ENCODE results near the gene KRT36. TPM values are rescaled to one million over a fixed set of nuclear protein-coding genes. Genes with fewer than 3 reads are reported as not detected.

The KRT36 gene
- total and polyA plus RNA-seq, 10 of the 15 experiments (the other 5 are each of a cell fraction or from before 2014, with no cell fraction given), result not detected

- no TSS peak for BruUV-seq (replicated peaks)
- CTCF ChIA-PET, result no interaction called here
Observed at GRCh38 chr17:41504246-41504977, 14.7 kb upstream of the KRT36 start.

More at GRCh38 chr17:41504246-41504977, 14.7 kb upstream of the KRT36 start:
- no peak for DNase-seq (ENCODE audit: low read depth, low spot score)
- intact Hi-C loops (cut with micrococcal nuclease; ENCODE audit: unreplicated experiment) (no loop called here), in situ Hi-C loops (cut with MboI) (no loop called here)
- ChIA-PET POLR2A (no interaction called here), SMC1A (ENCODE audit: uncharacterized antibody, unreplicated experiment) (no interaction called here), RAD21 (ENCODE audit: unreplicated experiment) (no interaction called here)
- H3K4me1 ChIP-seq (ENCODE audit: control insufficient read depth, insufficient read depth, low read length), result no peaks in the 10 kb centered on the region
- peaks cover 0 to 4% of the 10 kb centered on the region in 2 experiments; a peak in 2 of 4 replicates for H3K27me3 ChIP-seq (replicated peaks in 1 of 2; ENCODE audit: control insufficient read depth in 2 of 2, insufficient read depth in 2 of 2, low read length in 1 of 2)
- H3K4me3 ChIP-seq, result no peak overlapping the region
- H3K9ac ChIP-seq (ENCODE audit: control insufficient read depth, insufficient read depth, low read length), result no peak overlapping the region
- H2AFZ ChIP-seq (ENCODE audit: control insufficient read depth, low read depth, low read length), result no peak overlapping the region
- 9% methylated on average over 8 of the region's 8 CpGs for WGBS (ENCODE audit: insufficient coverage, insufficient replicate concordance, low lambda C conversion rate, missing lambda C conversion rate)
- H3K36me3 ChIP-seq (ENCODE audit: control insufficient read depth in 2 of 2, insufficient read depth in 2 of 2, low read length in 1 of 2), result no peaks in the 10 kb centered on the region
- TF ChIP-seq ZNF622 (IDR thresholded peaks at IDR 0.05) (no peak), GATAD2B (conservative IDR thresholded peaks at IDR 0.05; ENCODE audit: low read depth) (no peak), MAX (IDR thresholded peaks at IDR 0.05; ENCODE audit: low read depth, low read length) (no peak), RAD21 (IDR thresholded peaks at IDR 0.05; ENCODE audit: insufficient read depth, low read depth, low read length) (no peak), TCF7 (IDR thresholded peaks at IDR 0.05; ENCODE audit: borderline replicate concordance) (no peak), SIN3A (IDR thresholded peaks at IDR 0.05; ENCODE audit: low read depth, low read length) (no peak), BCL3 (IDR thresholded peaks at IDR 0.05; ENCODE audit: borderline replicate concordance, insufficient read depth, low read depth, low read length, poor library complexity, severe bottlenecking) (no peak)
- TF ChIP-seq, protein P1, sequence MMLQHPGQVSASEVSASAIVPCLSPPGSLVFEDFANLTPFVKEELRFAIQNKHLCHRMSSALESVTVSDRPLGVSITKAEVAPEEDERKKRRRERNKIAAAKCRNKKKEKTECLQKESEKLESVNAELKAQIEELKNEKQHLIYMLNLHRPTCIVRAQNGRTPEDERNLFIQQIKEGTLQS (IDR thresholded peaks at IDR 0.05; ENCODE audit: borderline replicate concordance, extremely low read depth, low read depth, low read length), result no peak
- FAIRE-seq, result no peak
- no peak for ATAC-seq
- no peaks in the 10 kb centered on the region for H3K9me3 ChIP-seq (replicated peaks; ENCODE audit: control insufficient read depth, insufficient read depth, low read length)
- H3K27ac ChIP-seq (ENCODE audit: control insufficient read depth, insufficient read depth), result no peak overlapping the region
- H3K79me2 ChIP-seq (ENCODE audit: control insufficient read depth, insufficient read depth, low read length), result no peaks in the 10 kb centered on the region
- H3K4me2 ChIP-seq (ENCODE audit: control insufficient read depth, insufficient read depth), result no peak overlapping the region
- no peaks in the 10 kb centered on the region for H4K20me1 ChIP-seq (ENCODE audit: control insufficient read depth, insufficient read depth)
